Activated T-cell treated with anti-CD3 and anti-CD28 coated beads, Interleukin-2, amount 50 U/mL, for 24 hours (primary cell): ENCODE results near the gene TMEM198.

Experiments
- DNase-seq: peaks from one replicate; pipeline ENCODE4 v3.0.0-alpha.2; 2020
- H3K27ac Mint-ChIP-seq: 2 replicates; pipeline ENCODE4 v1.8.0; 2020; ENCODE audit warnings: mild to moderate bottlenecking, mixed read lengths
- H3K27me3 Mint-ChIP-seq: 2 replicates; pipeline ENCODE4 v1.8.0; 2020; ENCODE audit warnings: mixed read lengths
- H3K36me3 Mint-ChIP-seq: 2 replicates; pipeline ENCODE4 v1.8.0; 2020; ENCODE audit warnings: low read depth, mixed read lengths
- H3K4me1 Mint-ChIP-seq: 2 replicates; pipeline ENCODE4 v1.8.0; 2020; ENCODE audit warnings: low read depth, mixed read lengths
- H3K4me3 Mint-ChIP-seq: 2 replicates; pipeline ENCODE4 v1.8.0; 2020; ENCODE audit warnings: mild to moderate bottlenecking, moderate library complexity, mixed read lengths
- H3K9me3 Mint-ChIP-seq: 2 replicates; pipeline ENCODE4 v1.8.0; 2020; ENCODE audit warnings: mixed read lengths

Gene TMEM198, protein sequence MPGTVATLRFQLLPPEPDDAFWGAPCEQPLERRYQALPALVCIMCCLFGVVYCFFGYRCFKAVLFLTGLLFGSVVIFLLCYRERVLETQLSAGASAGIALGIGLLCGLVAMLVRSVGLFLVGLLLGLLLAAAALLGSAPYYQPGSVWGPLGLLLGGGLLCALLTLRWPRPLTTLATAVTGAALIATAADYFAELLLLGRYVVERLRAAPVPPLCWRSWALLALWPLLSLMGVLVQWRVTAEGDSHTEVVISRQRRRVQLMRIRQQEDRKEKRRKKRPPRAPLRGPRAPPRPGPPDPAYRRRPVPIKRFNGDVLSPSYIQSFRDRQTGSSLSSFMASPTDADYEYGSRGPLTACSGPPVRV

DNA sequence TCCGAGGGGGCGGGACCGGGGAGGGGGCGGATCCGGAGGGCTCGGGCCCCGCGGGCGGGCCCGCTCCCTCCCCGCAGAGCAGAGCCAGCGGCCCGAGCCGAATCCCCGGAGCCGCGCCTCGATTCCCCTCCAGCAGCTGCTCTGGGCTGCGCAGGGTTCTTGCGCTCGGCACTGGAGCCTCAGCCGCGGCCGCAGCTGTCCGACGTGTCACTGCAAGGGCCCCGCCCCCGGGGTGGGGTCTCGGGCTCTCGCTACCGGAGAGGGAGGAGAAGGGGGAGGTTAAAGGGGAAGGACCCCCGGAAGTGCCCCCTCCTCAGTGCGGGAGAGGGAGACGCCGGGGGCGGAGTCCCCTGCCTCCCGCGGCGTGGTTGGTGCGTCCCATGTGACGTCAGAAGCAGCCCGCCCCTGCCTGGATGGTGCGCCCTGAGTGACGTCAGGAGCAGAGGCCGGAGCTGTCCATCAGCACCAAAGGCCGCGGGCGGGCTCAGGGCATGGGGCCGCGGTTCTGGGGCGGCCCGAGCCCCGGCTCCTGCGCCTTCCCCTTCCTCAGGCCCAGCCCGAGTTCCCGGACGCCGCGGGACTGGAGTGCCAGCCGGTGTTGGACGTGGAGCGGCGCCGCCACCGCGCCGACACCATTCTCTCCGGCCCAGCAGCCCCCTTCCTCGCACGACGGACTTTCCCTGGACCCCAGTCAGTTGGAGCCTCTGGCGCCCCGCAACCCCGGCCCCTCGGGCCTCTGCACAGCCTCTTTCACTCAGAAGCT is at the start of gene TMEM198, which contains the start of gene CHPF:
Gene TMEM198 (plus strand): TSS at position 433 of the 763 bp plus-strand sequence. CDS start 700 bp downstream, outside the sequence.
Gene CHPF (minus strand): TSS at position 214 of the 763 bp plus-strand sequence. CDS start 271 bp downstream, outside the sequence.
- Mint-ChIP-seq H3K27me3 (peaks cover 21% of the 10 kb centered on the region), H3K4me1 (peaks cover 30% of the 10 kb centered on the region), H3K4me3 (peak within 1 kb of the TSS; percentile 90), H3K27ac (peak within 1 kb of the TSS; percentile 84), H3K36me3 (peaks cover 31% of the 10 kb centered on the region), H3K9me3 (no peaks in the 10 kb centered on the region)
- DNase-seq = peak; percentile 96

DNA sequence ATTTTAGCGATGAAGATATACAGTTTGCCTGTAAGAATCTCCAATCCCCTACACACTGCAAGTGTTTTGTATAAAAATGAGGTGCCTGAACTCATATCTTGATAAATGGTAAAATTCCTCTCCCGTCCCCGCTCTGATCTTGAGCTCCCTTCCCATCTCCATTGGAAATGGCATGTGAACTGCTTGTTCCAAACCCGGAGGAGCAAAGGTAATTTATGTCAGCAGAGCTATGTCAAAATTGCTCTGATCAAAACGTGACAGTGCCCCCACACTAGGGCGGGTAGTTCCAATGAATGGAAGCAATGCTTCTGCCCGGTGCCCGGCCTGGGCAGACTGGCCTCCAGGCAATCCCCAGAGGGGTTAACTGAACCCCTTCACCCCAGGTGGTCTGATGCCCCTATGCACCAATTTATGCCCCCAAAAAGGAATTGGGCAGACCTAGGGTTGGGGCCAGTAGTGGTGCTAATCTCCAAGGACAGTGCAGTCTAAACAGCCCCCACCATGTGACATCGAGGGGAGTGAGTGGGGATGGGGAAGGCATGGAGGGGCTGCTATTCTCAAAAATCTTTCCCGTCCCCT is 48.8 kb upstream of the TMEM198 start:
- H3K9me3 Mint-ChIP-seq = no peaks in the 10 kb centered on the region
- no peak overlapping the region for H3K4me3 Mint-ChIP-seq
- peaks cover 34% of the 10 kb centered on the region for H3K4me1 Mint-ChIP-seq
- no peak for DNase-seq
- peaks cover 11% of the 10 kb centered on the region for H3K36me3 Mint-ChIP-seq
- H3K27me3 Mint-ChIP-seq = peaks cover 69% of the 10 kb centered on the region
- H3K27ac Mint-ChIP-seq = no peak overlapping the region

DNA sequence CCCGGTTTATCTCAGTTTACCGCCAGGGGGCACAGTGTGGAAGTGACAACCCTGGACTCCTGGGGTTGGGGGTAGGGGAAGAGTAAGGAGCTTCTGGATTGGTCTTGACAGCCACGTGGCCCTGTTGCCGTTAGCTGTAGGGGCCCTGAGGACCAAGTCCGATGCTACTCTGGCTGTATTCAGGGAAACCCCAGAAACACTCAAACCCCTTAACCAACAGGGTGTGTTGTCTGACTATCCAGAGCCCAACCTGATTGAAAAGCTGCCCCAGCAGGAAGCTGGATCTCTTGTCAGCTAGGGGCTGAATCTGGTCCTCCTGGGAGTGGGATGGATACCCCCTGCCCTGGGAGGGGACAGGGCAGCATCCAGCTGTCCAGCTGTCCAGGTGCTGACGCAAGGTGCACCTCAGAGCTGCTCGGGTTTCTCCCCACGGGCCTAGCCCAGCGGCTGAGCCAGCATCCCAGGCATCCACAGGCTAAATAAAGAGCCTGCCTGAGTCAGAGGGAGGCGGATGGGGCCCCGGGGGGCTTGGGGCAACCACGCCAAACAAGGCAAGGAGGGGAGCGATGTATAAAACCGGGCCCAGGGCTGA is 48.2 kb upstream of the TMEM198 start:
- peaks cover 37% of the 10 kb centered on the region for H3K4me1 Mint-ChIP-seq
- DNase-seq = peak; percentile 68
- peaks cover 11% of the 10 kb centered on the region for H3K36me3 Mint-ChIP-seq
- H3K27ac Mint-ChIP-seq = no peak overlapping the region
- H3K27me3 Mint-ChIP-seq = peaks cover 67% of the 10 kb centered on the region
- H3K4me3 Mint-ChIP-seq = no peak overlapping the region
- H3K9me3 Mint-ChIP-seq = no peaks in the 10 kb centered on the region

DNA sequence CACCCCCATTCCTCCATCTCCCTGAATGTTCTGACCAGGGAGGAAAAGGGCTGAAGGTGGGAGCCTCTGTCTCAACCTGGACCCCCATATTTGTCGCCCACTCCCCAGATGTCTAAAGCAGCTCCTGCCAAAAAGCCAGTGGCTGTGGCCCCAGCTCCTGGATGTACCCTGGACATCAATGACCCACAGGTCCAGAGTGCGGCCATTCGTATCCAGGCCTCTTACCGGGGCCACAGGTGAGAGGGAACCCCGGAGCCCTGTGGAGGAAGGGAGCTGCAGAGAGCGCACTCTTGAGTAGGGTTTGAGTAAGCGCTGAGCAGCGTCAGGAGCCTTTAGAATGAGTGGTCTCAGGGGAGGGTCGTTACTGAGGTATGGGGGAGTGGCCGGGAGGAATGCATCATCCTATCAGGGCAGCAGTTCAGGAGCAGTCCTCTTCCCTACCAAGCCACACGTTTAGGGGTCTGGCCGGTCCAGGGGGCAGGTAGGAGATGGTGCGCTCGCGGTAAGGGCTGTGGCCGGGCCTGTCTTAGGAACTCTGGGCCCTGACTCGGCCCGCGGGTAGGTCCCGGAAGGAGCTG is 47.5 kb upstream of the TMEM198 start:
- Mint-ChIP-seq H3K4me1 (peaks cover 40% of the 10 kb centered on the region), H3K36me3 (peaks cover 14% of the 10 kb centered on the region), H3K27ac (no peak overlapping the region), H3K27me3 (peaks cover 67% of the 10 kb centered on the region), H3K9me3 (no peaks in the 10 kb centered on the region), H3K4me3 (no peak overlapping the region)
- peak; percentile 42 for DNase-seq

DNA sequence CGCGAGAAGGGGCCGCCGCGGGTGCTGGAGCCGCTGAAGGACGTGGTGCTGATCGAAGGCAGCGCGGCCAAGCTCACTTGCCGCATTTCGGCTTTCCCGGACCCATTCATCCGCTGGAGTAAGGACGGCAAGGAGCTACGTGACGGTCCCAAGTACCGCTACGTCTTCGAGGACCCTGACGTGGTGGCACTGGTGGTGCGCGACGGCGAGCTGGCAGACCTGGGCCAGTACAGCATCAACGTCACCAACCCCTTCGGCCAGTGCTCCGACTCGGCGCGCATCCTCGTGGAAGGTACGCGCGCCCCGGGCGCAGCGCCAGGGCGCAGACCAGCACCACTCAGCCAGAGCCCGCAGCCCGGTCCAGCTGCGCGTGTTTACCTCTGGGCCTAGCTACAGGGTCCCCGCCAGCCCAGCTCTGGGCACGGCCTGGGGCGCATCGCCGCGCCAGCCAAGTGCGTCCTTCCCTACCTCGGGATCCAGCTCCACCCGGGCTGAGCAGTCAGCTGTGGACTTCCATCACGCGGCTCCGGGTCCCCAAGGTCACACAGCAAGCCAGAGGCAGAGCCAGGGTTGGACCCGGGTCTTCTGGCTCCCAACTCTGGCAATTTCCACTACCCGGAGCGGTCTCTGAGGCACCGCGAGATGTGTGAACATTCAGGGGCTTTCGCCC is 46.9 kb upstream of the TMEM198 start:
- Mint-ChIP-seq H3K9me3 (no peaks in the 10 kb centered on the region), H3K36me3 (peaks cover 20% of the 10 kb centered on the region), H3K4me1 (peaks cover 42% of the 10 kb centered on the region), H3K4me3 (peak overlapping the region; percentile 84), H3K27ac (no peak overlapping the region), H3K27me3 (peaks cover 63% of the 10 kb centered on the region)
- DNase-seq = peak; percentile 41

DNA sequence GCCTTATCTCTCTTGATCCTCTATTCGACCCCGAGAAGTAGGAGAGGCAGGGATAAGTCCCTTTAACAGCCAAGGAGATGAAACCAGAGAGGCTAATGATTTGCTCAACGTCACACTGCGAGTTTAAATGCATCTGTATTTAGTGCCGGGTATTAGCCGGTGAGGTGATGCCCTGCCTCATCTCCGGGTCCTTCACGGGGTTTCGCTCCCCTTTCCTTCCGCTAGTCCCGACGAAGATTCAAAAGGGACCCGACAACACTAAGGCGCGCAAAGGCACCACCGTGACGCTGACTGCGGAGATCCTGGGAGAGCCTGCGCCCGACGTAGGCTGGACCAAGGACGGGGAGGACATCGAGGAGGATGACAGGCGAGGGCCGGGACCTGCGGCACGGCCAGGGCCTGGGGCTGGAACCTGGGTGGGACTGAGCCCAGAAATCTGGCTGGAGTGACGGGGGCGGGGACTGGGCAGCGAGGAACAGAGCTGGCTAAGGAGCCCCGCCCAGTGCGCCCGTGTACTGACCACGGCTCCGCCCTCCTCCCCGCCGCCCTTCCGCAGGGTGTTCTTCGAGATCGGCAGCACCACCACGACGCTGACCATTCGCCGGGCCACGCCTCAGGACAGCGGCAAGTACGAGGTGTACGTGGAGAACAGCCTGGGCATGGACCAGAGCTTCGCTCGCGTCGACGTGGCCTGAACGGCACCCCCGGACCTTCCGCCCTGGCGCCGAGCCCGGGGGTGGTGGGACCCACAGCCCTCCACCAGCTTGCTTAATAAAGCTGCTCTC is 46.1 kb upstream of the TMEM198 start:
- Mint-ChIP-seq H3K36me3 (peaks cover 27% of the 10 kb centered on the region), H3K4me1 (peaks cover 42% of the 10 kb centered on the region), H3K27me3 (peaks cover 58% of the 10 kb centered on the region), H3K9me3 (no peaks in the 10 kb centered on the region), H3K27ac (no peak overlapping the region), H3K4me3 (peak overlapping the region; percentile 84)
- peak; percentile 54 for DNase-seq

DNA sequence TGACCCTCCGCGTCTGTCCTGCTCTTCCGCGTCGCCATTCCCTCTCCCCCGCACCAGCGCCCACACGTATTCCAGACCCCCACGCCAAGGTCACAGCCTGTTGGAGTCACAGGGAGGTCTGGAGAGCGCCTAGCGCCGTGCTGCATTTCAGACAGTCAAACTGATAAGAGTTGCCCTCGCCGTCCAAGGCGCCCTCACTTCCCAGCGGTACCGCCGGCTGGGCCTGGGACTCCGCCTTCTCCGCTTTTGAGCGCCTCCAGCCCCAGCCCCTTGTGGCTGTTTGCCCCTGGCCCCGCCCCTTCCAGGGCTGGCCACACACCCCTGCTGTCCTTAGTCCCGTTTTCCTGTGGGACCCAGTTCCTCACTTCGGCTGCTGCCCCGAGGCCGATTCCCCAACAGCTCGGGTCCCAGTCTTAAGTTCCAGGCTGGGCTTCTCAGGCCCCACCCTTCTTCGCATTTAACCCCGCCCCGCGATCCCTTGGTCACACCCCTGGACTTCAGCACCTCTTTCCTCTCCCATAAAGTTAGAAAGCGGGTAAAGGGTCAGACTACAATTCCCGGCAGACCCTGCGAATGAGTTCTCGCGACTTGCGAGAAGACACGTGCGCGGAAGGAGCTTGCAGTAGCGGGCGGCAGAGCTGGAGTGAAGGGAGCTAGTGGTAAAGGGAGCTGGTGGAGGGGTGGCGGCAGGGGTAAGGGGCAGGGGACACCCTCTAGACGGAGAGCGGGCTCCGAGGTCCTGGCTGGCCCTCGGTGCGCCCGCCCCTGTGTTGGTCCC is 45.4 kb upstream of the TMEM198 start, which contains the start of gene GMPPA:
Gene GMPPA (plus strand): TSS at position 612 of the 778 bp plus-strand sequence. CDS start 1,085 bp downstream, outside the sequence.
- Mint-ChIP-seq H3K27me3 (peaks cover 50% of the 10 kb centered on the region), H3K9me3 (no peaks in the 10 kb centered on the region), H3K27ac (peak within 1 kb of the TSS; percentile 90), H3K4me1 (peaks cover 42% of the 10 kb centered on the region), H3K36me3 (peaks cover 34% of the 10 kb centered on the region), H3K4me3 (peak within 1 kb of the TSS; percentile 84)
- peak; percentile 95 for DNase-seq

DNA sequence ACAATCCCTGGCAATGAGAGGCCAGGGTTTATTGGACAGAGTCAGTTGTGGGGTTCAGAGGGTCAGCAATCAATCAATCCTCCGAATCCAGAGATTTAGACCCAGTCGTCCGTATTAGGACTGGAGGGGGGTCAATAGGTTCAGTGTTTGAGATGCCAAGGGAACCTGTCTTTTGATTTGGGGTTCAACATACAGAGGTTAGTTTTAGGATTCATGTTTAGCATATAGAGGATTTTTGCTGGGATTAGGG is 44.8 kb upstream of the TMEM198 start:
- peak overlapping the region; percentile 84 for H3K4me3 Mint-ChIP-seq
- H3K27me3 Mint-ChIP-seq = peaks cover 46% of the 10 kb centered on the region
- H3K9me3 Mint-ChIP-seq = no peaks in the 10 kb centered on the region
- peak overlapping the region; percentile 90 for H3K27ac Mint-ChIP-seq
- no peak for DNase-seq
- peaks cover 39% of the 10 kb centered on the region for H3K36me3 Mint-ChIP-seq
- H3K4me1 Mint-ChIP-seq = peaks cover 42% of the 10 kb centered on the region

DNA sequence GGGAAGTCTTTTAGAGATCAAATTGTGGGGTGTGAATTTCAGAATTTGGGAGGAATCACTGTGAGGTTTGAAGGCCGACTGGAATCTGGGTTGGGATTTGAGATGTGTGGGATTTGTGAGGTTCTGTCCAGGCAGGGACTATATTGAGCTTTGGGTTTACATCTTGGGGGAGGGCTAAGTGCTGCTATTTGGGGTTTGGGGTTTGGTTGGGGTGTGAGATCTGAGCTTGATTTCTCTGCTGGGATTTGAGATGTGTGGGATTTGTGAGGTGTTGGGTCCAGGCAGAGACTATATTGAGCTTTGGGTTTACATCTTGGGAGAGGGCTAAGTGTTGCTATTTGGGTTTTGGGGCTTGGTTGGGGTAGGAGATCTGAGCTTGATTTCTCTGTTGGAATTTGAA is 44.3 kb upstream of the TMEM198 start:
- peak overlapping the region; percentile 84 for H3K4me3 Mint-ChIP-seq
- H3K27me3 Mint-ChIP-seq = peaks cover 40% of the 10 kb centered on the region
- H3K27ac Mint-ChIP-seq = peak overlapping the region; percentile 90
- peaks cover 45% of the 10 kb centered on the region for H3K36me3 Mint-ChIP-seq
- H3K9me3 Mint-ChIP-seq = no peaks in the 10 kb centered on the region
- no peak for DNase-seq
- H3K4me1 Mint-ChIP-seq = peaks cover 42% of the 10 kb centered on the region

DNA sequence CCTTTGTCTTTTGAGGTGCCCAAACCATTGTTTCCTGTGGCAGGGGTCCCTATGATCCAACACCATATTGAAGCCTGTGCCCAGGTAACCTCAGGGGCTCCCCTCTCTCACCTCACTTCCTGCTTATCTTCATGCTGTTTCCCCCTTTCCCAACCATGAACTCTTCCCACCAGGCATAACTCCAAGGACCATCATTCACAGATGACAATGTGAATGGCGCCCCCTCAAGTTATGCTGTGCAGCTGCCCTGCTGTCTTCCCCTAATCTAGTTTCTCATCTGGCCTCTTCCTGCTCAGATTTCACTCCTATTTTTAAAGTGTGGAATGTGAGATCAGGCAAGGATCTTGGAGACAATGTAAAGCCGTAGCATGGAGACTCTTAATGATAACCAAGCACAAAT is 43.7 kb upstream of the TMEM198 start:
- H3K27me3 Mint-ChIP-seq = peaks cover 35% of the 10 kb centered on the region
- no peaks in the 10 kb centered on the region for H3K9me3 Mint-ChIP-seq
- H3K36me3 Mint-ChIP-seq = peaks cover 50% of the 10 kb centered on the region
- peaks cover 42% of the 10 kb centered on the region for H3K4me1 Mint-ChIP-seq
- DNase-seq = no peak
- H3K4me3 Mint-ChIP-seq = peak overlapping the region; percentile 84
- H3K27ac Mint-ChIP-seq = no peak overlapping the region

DNA sequence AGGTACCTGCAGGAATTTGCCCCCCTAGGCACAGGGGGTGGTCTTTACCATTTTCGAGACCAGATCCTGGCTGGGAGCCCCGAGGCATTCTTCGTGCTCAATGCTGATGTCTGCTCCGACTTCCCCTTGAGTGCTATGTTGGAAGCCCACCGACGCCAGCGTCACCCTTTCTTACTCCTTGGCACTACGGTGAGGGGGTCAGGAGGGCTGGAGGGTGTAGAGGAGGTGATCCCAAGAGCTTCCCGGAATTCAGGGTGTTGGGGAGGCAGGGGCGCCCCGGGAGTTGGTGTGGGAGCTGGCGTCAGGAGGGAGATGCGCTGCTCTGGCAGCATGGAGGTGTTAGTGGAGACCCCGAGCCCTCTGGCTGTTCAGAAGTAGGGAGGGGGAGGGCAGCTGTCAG is 42.0 kb upstream of the TMEM198 start:
- peaks cover 68% of the 10 kb centered on the region for H3K36me3 Mint-ChIP-seq
- no peak for DNase-seq
- H3K27ac Mint-ChIP-seq = no peak overlapping the region
- no peak overlapping the region for H3K4me3 Mint-ChIP-seq
- peaks cover 17% of the 10 kb centered on the region for H3K27me3 Mint-ChIP-seq
- peaks cover 36% of the 10 kb centered on the region for H3K4me1 Mint-ChIP-seq
- no peaks in the 10 kb centered on the region for H3K9me3 Mint-ChIP-seq

DNA sequence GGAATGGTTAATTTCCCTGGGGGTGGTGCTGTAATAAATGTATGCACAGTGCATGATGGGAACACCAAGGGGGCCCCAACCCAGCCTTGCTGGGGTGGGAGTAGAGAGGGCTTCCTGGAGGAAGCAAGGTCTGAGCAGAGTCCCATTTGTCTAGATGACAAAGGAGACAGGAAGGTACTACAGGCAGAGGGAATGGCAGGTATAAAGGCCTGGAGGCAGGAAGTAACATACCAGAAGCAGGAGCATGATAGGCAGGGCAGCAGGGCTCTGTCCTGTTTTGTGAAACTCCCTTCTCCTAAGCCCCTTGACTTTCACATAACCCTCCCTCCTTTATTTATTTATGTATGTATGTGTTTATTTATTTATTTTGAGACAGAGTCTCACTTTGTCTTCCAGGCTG is 41.2 kb upstream of the TMEM198 start:
- DNase-seq = no peak
- no peaks in the 10 kb centered on the region for H3K9me3 Mint-ChIP-seq
- H3K27ac Mint-ChIP-seq = no peak overlapping the region
- H3K36me3 Mint-ChIP-seq = peaks cover 72% of the 10 kb centered on the region
- H3K27me3 Mint-ChIP-seq = peaks cover 13% of the 10 kb centered on the region
- H3K4me1 Mint-ChIP-seq = peaks cover 30% of the 10 kb centered on the region
- H3K4me3 Mint-ChIP-seq = no peak overlapping the region

DNA sequence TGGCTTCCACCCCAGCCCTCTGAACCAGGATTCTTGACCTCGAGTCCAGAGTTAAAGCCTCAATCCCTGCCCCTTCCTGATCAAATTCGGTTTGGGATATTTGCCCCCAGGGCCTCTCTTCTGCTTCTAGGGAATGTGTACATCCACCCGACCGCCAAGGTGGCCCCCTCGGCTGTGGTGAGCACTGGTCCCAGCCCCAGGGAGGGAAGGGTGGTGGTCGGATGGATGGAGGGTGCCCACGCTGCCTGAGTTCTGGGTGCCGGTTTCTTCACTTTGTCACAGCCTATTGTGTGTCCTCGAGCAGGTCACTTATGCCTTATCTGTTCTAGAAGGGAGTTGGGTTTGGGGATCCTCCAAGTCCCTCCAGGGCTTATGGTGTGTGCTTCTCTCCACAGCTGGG is 38.2 kb upstream of the TMEM198 start:
- H3K27ac Mint-ChIP-seq = no peak overlapping the region
- DNase-seq = no peak
- peaks cover 64% of the 10 kb centered on the region for H3K36me3 Mint-ChIP-seq
- H3K9me3 Mint-ChIP-seq = no peaks in the 10 kb centered on the region
- peaks cover 16% of the 10 kb centered on the region for H3K4me1 Mint-ChIP-seq
- no peak overlapping the region for H3K4me3 Mint-ChIP-seq
- peaks cover 27% of the 10 kb centered on the region for H3K27me3 Mint-ChIP-seq
